Measurements from ENCODE around the gene ING3.

ING3 gene

GRCh38 chr7:120949393-120949911, 1.1 kb upstream of the ING3 start:
- in situ Hi-C loops (cut with MboI; ENCODE audit: low sequenced_read_pairs) = no loop called here

- in situ Hi-C loops (cut with MboI; ENCODE audit: low sequenced_read_pairs) = no loop called here
These were observed 509 bp upstream of the ING3 start for GRCh38 chr7:120949998-120950538.

GRCh38 chr7:120951309-120951699, 727 bp downstream of the ING3 start:
- in situ Hi-C loops (cut with MboI; ENCODE audit: low sequenced_read_pairs) = no loop called here

GRCh38 chr7:120951826-120952225, 1.2 kb downstream of the ING3 start:
- in situ Hi-C loops (cut with MboI; ENCODE audit: low sequenced_read_pairs) = no loop called here

- in situ Hi-C loops (cut with MboI; ENCODE audit: low sequenced_read_pairs) = no loop called here
These were observed 5.1 kb downstream of the ING3 start for GRCh38 chr7:120955577-120956149.

GRCh38 chr7:120959929-120960484, 9.4 kb downstream of the ING3 start:
- in situ Hi-C loops (cut with MboI; ENCODE audit: low sequenced_read_pairs) = no loop called here

GRCh38 chr7:120960714-120961113, 10.1 kb downstream of the ING3 start:
- in situ Hi-C loops (cut with MboI; ENCODE audit: low sequenced_read_pairs) = no loop called here

GRCh38 chr7:120961638-120962173, 11.1 kb downstream of the ING3 start:
- in situ Hi-C loops (cut with MboI; ENCODE audit: low sequenced_read_pairs) = no loop called here

GRCh38 chr7:120964088-120964487, 13.5 kb downstream of the ING3 start:
- in situ Hi-C loops (cut with MboI; ENCODE audit: low sequenced_read_pairs) = no loop called here

GRCh38 chr7:120966961-120967360, 16.4 kb downstream of the ING3 start:
- in situ Hi-C loops (cut with MboI; ENCODE audit: low sequenced_read_pairs) = no loop called here

GRCh38 chr7:120973849-120974248, 23.3 kb downstream of the ING3 start:
- in situ Hi-C loops (cut with MboI; ENCODE audit: low sequenced_read_pairs) = no loop called here

GRCh38 chr7:120979765-120980499, 29.4 kb downstream of the ING3 start:
- in situ Hi-C loops (cut with MboI; ENCODE audit: low sequenced_read_pairs) = loop anchor here (10.0 kb wide), 1 partner anchor 105 kb away; no protein-coding TSS in a partner anchor

- in situ Hi-C loops (cut with MboI; ENCODE audit: low sequenced_read_pairs) = loop anchor here (10.0 kb wide), 1 partner anchor 104 kb away; no protein-coding TSS in a partner anchor
These were observed 30.5 kb downstream of the ING3 start for GRCh38 chr7:120981117-120981516.

GRCh38 chr7:120981888-120982615, 31.5 kb downstream of the ING3 start:
- in situ Hi-C loops (cut with MboI; ENCODE audit: low sequenced_read_pairs) = loop anchor here (10.0 kb wide), 1 partner anchor 103 kb away; no protein-coding TSS in a partner anchor

- in situ Hi-C loops (cut with MboI; ENCODE audit: low sequenced_read_pairs) = loop anchor here (10.0 kb wide), 1 partner anchor 101 kb away; no protein-coding TSS in a partner anchor
These were observed 33.0 kb downstream of the ING3 start for GRCh38 chr7:120983592-120983991.

- in situ Hi-C loops (cut with MboI; ENCODE audit: low sequenced_read_pairs) = loop anchor here (10.0 kb wide), 1 partner anchor 100 kb away; no protein-coding TSS in a partner anchor
These were observed 33.8 kb downstream of the ING3 start for GRCh38 chr7:120984406-120984805.

GRCh38 chr7:120985130-120985758, 34.7 kb downstream of the ING3 start:
- in situ Hi-C loops (cut with MboI; ENCODE audit: low sequenced_read_pairs) = loop anchor here (10.0 kb wide), 1 partner anchor 100 kb away; no protein-coding TSS in a partner anchor

GRCh38 chr7:120985839-120986238, 35.3 kb downstream of the ING3 start:
- in situ Hi-C loops (cut with MboI; ENCODE audit: low sequenced_read_pairs) = loop anchor here (10.0 kb wide), 1 partner anchor 99 kb away; no protein-coding TSS in a partner anchor

- in situ Hi-C loops (cut with MboI; ENCODE audit: low sequenced_read_pairs) = loop anchor here (10.0 kb wide), 1 partner anchor 98 kb away; no protein-coding TSS in a partner anchor
These were observed 36.1 kb downstream of the ING3 start for GRCh38 chr7:120986650-120987049.

GRCh38 chr7:120987280-120987679, 36.7 kb downstream of the ING3 start:
- in situ Hi-C loops (cut with MboI; ENCODE audit: low sequenced_read_pairs) = loop anchor here (10.0 kb wide), 1 partner anchor 98 kb away; no protein-coding TSS in a partner anchor
